Posterior cingulate gyrus (tissue), 11 donors: Measurements from ENCODE around the gene R3HDM2.

Experiments used
- DNase-seq, 10 donors: peaks; one replicate each; pipeline versions ENCODE4 v3.0.0 to v3.0.0-alpha.2; 2020 to 2021; ENCODE audit warnings: mixed read lengths in 3 of 10
- intact Hi-C: fragments of 100-400 bp; cut with DNase I; formaldehyde crosslinking; loops from one replicate; pipeline ENCODE4 v1.15.1; 2023

R3HDM2 gene

GRCh38 chr12:57250541-57250940, 180.3 kb downstream of the R3HDM2 start:
- intact Hi-C loops, result no loop called here
- no peak for DNase-seq

GRCh38 chr12:57248934-57249742, 181.7 kb downstream of the R3HDM2 start:
- peak in 1 of 10 donors; percentile 41 for DNase-seq
- intact Hi-C loops, result no loop called here

GRCh38 chr12:57247041-57247440, 183.8 kb downstream of the R3HDM2 start:
- no peak for DNase-seq
- intact Hi-C loops, result no loop called here

DNA sequence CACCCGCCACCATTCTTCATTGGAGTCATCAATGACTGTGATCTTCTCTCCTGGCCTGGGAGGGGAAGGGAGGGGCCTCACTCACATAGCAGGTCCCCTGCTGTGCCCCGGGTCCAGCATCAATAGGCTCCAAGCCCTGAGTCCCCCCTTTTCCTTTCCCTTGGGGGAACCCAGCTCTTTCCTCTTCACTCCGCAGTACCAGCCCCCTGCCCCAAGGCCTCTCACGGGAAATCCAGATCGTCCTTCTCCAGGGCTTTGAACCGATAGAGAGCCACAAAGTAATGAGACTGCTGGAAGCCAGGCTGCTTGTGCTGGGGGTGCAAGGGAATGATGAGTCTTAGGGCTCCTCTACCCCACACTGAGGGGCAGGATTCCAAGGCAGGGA, 186.5 kb downstream of the R3HDM2 start:
- intact Hi-C loops, result no loop called here
- peak in 2 of 10 donors; percentile 52 to 64 for DNase-seq

GRCh38 chr12:57243521-57244311, 187.1 kb downstream of the R3HDM2 start:
- DNase-seq, result peak in 9 of 10 donors; percentile 52 to 95 (median 74)
- intact Hi-C loops, result loop anchor here (1.0 kb wide), 1 partner anchor 30 kb away; no protein-coding TSS in a partner anchor

- intact Hi-C loops, result loop anchor here (1.0 kb wide), 1 partner anchor 30 kb away; no protein-coding TSS in a partner anchor
- DNase-seq, result peak in 7 of 10 donors; percentile 52 to 93 (median 62)
Observed at GRCh38 chr12:57242691-57243454, 188.0 kb downstream of the R3HDM2 start.

GRCh38 chr12:57242329-57242690, 188.5 kb downstream of the R3HDM2 start:
- peak in 8 of 10 donors; percentile 32 to 95 (median 70) for DNase-seq
- intact Hi-C loops, result no loop called here

- DNase-seq, result peak in 2 of 10 donors; percentile 81 to 87
Observed at GRCh38 chr12:57241402-57242310, 189.2 kb downstream of the R3HDM2 start.

DNA sequence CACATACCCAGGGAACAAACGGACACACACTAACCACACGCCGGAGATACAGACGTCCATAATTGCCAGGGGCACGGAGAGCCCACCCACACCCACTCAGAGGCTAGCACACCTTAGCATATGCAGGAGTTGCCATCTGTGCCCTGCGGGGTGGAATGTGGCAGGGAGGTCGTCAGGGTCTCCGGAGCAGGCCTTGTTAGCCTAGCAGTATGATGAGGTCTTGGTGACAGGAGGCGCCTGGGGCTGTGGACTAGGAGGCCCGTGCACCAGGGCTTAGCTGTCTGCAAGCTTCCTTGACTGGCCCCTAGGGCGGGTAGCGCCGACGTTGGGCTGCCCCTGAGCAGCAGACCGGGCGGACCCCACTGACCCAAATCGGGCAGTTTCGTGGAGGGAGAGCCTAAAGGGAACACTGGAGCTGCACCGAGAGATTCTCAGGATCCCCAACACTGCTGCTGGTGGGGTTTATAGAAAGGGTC, 189.9 kb downstream of the R3HDM2 start:
- intact Hi-C loops, result no loop called here
- DNase-seq, result peak in 3 of 10 donors; percentile 83 to 88 (median 88)

More at GRCh38 chr12:57241402-57242310, 189.2 kb downstream of the R3HDM2 start:
- intact Hi-C loops, result no loop called here

DNA sequence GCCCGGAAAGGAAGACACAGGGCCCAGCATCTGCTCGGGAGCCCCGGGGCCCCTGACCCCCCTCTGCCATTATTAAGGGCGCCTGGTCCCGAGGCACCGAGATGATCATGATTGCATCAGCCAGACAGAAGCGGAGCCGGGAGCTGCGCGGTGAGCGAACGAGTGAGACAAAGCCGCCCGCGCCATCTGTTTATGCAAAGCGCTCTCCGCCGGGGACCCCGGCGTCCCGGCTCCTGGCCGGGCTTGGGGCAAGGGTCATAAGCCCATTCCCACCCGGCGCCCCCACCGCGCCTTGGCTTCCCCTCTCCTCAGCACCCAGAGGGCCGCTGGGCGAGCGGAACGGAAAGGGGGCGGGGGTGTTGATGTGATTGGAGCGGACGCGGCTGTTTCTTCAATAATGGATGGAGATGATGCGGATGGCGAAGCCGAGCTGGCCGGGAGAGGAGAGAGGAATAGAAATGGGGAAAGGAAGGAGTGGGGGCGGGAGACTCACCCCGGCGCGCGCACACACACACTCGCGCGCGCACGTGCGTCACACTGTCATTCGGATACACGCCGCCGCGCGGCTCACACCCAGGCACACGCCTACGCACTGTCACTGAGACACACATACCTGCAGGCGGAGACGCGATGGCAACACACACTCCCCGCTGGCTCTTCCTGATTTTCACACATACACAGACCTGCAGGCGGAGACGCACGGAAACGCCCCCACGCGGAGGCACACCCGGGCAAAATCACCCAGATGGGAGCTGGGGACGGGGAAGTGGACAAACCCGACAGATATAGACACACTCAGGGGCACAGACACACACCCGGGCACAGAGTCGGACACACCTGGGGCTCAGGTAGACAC, 190.5 kb downstream of the R3HDM2 start:
- DNase-seq, result peak; percentile 35 to 96 (median 78)

DNA sequence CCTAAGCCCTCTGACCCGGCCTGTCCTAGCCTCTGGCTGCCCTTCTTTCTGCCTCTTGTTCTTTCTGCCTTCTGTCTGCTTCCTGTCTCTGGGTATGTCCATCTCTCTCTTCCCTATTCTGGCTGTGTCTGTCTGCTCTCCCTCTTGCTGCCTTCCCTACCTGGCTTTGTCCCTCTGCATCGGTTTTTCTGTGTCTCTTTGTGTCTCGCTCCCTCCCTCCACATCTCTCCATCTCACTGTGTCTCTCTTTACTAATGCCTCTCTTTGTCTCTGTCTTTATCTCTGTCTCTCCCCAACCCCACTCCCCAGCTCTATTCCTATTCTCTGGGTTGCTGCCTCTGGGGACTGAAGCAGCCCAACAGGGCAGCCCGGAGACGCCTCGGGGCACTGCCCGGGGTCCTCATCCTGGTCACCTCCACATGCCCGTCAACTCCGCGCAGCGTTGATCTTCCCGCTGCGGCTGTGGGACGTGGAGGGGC, 191.2 kb downstream of the R3HDM2 start:
- intact Hi-C loops, result loop anchor here (1.0 to 5.0 kb wide), 2 partner anchors 26 to 112 kb away; partner anchors contain the start of gene LRP1
- no peak for DNase-seq

More for the DNA sequence above, 190.5 kb downstream of the R3HDM2 start:
- intact Hi-C loops, result no loop called here

- peak; percentile 79 to 98 (median 88) for DNase-seq
- intact Hi-C loops, result loop anchor here (1.0 to 5.0 kb wide), 2 partner anchors 26 to 112 kb away; partner anchors contain the start of gene LRP1
Observed at GRCh38 chr12:57238854-57239554, 191.8 kb downstream of the R3HDM2 start.

- DNase-seq, result peak in 2 of 10 donors; percentile 49 to 61
- intact Hi-C loops, result loop anchor here (5.0 kb wide), 1 partner anchor 111 kb away; the partner anchor contains the start of gene LRP1
Observed at GRCh38 chr12:57237932-57238853, 192.7 kb downstream of the R3HDM2 start.

GRCh38 chr12:57237596-57237931, 193.3 kb downstream of the R3HDM2 start:
- intact Hi-C loops, result loop anchor here (5.0 kb wide), 1 partner anchor 110 kb away; the partner anchor contains the start of gene LRP1
- no peak for DNase-seq

DNA sequence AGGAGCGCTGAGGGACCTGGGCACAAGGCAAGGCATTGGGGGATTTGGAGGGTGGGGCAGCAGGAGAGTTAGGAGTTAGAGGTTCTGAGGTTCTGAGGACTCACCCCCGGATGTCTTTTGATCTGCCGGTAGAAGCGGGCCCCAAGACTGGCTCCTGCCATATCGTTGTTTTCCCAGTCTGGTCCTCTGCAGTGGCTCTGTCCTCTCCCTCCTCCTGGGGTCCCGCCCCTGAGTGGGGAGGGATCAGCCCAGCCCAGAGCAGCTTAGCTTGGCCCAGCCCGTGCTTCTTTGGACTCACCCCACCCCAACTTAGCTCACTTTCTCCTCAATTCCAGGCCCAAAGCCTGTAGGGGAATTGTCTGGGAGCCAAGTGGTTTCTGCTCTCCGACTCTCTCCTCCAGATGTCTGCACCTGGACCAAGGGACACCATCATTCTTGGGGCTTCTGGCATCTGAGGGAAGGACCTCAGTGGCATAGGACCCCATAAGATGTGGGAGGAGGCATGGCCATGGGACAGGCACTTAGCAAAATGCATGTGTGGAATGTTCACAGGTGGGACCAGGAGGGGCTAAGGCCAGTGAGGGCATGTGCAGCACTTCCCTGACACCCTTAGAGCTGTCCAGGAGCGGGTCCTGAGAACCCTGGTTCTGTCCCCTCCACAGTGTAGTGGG, 193.8 kb downstream of the R3HDM2 start:
- DNase-seq, result peak in 2 of 10 donors; percentile 43 to 61
- intact Hi-C loops, result loop anchor here (5.0 kb wide), 1 partner anchor 110 kb away; the partner anchor contains the start of gene LRP1
